ENCODE data around the gene AGAP6.
"Not testable (repeated sequence)": the region's sequence is repeated elsewhere in the genome, so short reads cannot be mapped to it uniquely, and the experiment has no call there.

AGAP6 gene

DNA sequence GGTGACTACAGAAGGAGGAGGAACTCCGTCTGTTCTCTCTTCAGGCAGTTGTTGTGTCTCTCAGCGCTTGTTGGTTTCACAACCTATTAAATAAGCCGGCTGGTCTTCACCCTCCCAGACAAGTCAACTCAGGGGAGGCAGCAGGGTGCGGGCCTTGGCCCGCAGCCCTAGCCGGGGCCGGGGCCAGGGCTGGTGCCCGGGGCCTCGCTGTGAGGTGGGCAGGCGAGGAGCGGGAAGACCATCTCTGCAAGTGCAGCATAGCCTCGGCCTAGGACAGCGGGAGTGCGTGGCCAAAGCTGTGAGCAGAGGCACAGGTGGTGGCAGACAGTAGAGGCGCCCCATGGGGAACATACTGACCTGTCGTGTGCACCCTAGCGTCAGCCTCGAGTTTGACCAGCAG is at the start of gene AGAP6:
AGAP6 (plus strand) TSS at position 31 of the 400 bp plus-strand sequence; CDS start at position 341, 310 bp downstream.
- not testable (repeated sequence) for DNase-seq

- peak; percentile 91 for DNase-seq
These were observed 46.5 kb upstream of the AGAP6 start, which contains the start of the genes PARG and TIMM23B for GRCh38 chr10:49941447-49942338. TSS of gene PARG (minus strand) at chr10:49942027. CDS start at chr10:49941725, 302 bp downstream. TSS of gene TIMM23B (plus strand) at chr10:49942053. CDS start at chr10:49942195, 142 bp downstream.

DNA sequence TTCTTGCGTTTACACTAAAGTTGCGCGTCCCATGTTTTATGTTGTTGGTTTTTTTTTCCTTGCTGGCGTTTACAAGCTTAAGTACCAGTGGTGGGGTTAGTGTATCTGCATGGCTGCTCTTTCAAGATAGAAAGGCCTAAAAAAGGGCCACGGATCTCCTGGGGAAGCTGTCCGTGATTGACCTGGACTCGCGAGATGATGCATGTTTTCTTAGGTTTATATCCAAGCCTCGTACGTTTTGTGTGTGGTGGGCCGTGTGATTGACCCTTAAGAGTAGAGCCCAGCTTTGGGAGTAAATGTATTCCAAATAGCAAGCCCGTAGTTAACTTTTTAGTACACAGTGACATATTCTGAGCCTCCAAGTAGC is 45.9 kb upstream of the AGAP6 start:
- peak; percentile 39 for DNase-seq

- peak; percentile 2 for DNase-seq
These were observed 44.6 kb upstream of the AGAP6 start for GRCh38 chr10:49943607-49944006.

DNA sequence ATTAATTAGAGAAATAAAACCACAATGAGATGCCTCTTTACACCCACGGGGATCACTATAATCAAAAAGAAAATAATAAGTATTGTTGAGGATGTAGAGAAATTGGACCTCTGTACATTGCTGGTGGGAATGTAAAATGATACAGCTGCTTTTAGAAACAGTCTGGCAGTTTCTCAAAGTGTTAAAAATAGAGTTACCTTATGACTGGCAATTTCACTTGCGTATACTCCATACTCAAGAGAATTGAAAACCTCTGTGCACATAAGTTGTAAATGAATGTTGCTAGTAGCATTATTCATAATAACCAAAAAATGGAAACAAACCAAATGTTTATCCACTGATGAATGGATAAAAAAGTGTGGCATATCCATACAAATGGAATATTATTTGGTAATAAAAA is 40.1 kb upstream of the AGAP6 start:
- DNase-seq = not testable (repeated sequence)

- DNase-seq = not testable (repeated sequence)
These were observed 39.5 kb upstream of the AGAP6 start for GRCh38 chr10:49948737-49949136.

- DNase-seq = not testable (repeated sequence)
These were observed 36.2 kb upstream of the AGAP6 start for GRCh38 chr10:49952006-49952405.

GRCh38 chr10:49953122-49953521 is 35.1 kb upstream of the AGAP6 start:
- DNase-seq = peak; percentile 8

DNA sequence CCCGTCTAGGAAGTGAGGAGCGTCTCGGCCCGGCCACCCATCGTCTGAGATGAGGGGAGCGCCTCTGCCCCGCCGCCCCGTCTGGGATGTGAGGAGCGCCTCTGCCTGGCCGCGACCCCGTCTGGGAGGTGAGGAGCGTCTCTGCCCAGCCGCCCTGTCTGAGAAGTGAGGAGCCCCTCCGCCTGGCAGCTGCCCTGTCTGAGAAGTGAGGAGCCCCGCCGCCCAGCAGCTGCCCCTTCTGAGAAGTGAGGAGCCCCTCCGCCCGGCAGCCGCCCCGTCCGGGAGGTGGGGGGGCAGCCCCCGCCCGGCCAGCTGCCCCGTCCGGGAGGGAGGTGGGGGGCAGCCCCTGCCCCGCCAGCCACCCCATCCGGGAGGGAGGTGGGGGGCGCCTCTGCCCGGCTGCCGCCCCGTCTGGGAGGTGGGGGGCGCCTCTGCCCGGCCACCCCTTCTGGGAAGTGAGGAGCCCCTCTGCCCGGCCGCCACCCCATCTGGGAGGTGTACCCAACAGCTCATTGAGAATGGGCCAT is 17.8 kb upstream of the AGAP6 start:
- not testable (repeated sequence) for DNase-seq

- DNase-seq = not testable (repeated sequence)
These were observed 16.7 kb upstream of the AGAP6 start for GRCh38 chr10:49971466-49971865.

DNA sequence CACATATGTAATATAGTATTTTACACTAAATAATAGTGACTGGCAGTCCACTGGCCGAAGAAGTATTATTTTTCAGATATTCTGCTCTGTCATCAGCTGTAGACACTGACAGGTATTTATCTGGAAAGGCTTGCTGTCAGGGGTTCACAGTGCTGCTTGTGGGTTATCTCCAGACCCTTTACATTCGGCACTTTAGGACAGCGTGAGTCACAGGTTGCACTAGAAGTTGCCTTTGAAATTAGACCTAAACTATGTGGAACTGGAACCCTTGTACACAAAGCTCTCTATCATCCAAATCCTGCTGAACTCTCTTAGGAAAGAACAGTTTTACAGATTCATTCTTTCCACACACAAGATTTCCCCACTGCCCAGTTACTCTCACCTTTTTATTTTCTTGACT is 16.1 kb upstream of the AGAP6 start:
- not testable (repeated sequence) for DNase-seq

GRCh38 chr10:49977756-49978155 is 10.4 kb upstream of the AGAP6 start:
- not testable (repeated sequence) for DNase-seq

- DNase-seq = peak; percentile 6
These were observed 999 bp upstream of the AGAP6 start for GRCh38 chr10:49987207-49987606.

DNA sequence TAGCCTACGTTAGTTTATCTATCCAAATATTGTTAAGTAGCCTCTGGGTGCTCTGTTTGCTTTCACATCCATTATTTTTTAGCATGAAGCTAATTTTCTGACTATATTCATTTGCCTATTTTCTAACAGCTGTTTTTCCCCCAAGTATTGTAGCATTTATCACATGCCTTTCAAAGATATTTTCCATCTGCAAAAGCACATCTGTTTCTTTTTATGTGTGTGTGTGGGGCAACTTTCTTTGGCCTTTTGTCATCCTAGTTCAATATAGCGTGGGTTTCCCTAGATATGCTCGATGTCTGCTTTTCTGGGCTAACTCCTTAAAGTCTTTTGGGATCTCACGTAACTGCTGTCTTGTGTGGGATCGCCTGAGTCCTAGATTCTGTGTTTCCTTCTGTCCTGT is 7.1 kb downstream of the AGAP6 start:
- not testable (repeated sequence) for DNase-seq

GRCh38 chr10:50014024-50014423 is 25.8 kb downstream of the AGAP6 start:
- DNase-seq = peak; percentile 32

DNA sequence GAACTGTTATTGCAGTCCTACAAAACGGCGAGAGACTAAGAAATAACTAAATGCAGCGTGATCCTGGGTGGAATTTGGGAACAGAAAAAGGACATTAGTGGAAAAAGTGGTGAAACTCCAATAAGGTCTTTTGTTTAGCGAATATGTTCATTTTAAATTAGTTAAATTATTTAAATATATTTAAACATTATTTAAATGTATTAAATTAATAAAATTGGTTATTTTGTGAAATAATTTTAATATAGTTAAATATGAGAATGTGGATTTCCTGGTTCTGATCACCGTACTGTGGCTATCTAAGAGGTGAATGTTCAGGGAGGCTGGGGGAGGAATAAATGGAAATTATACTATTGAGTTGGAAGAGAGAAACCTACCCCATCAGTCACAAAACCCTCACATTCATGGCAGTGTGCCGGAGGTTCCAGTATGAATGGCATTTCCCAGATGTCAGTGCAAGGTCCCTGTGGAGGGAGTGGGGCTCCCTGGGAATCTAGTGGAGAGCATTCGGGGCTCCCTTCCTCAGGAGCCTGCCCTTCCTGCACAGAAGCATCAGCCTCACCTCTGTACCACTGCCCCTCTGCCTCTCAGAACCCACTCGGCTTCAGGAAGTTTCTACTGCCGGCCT is 27.5 kb downstream of the AGAP6 start:
- DNase-seq = not testable (repeated sequence)

GRCh38 chr10:50016926-50017325 is 28.7 kb downstream of the AGAP6 start:
- DNase-seq = not testable (repeated sequence)

DNA sequence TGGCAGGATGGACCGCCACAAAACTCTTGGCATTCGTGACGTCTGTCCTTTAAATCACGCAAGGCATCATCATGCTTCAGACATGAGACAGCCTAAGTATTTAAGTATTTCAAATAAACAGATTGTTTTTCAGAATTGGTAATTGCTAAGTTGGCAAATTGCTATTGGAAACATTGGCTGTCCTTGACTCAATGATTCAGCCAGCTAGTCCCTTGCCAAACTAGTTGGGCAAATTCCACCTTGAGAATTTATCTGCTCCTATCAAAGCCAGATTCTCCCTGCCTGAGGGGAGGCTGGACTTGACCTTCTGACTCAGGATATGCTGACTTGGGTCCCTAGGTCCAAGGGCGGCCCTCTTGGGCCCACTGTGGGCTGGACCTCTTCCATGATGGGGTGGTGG is 29.4 kb downstream of the AGAP6 start:
- DNase-seq = not testable (repeated sequence)

GRCh38 chr10:50019279-50019678 is 31.1 kb downstream of the AGAP6 start:
- DNase-seq = not testable (repeated sequence)

- not testable (repeated sequence) for DNase-seq
These were observed 32.3 kb downstream of the AGAP6 start for GRCh38 chr10:50020451-50021024.

- DNase-seq = no peak
These were observed 33.4 kb downstream of the AGAP6 start for GRCh38 chr10:50021646-50022045.

DNA sequence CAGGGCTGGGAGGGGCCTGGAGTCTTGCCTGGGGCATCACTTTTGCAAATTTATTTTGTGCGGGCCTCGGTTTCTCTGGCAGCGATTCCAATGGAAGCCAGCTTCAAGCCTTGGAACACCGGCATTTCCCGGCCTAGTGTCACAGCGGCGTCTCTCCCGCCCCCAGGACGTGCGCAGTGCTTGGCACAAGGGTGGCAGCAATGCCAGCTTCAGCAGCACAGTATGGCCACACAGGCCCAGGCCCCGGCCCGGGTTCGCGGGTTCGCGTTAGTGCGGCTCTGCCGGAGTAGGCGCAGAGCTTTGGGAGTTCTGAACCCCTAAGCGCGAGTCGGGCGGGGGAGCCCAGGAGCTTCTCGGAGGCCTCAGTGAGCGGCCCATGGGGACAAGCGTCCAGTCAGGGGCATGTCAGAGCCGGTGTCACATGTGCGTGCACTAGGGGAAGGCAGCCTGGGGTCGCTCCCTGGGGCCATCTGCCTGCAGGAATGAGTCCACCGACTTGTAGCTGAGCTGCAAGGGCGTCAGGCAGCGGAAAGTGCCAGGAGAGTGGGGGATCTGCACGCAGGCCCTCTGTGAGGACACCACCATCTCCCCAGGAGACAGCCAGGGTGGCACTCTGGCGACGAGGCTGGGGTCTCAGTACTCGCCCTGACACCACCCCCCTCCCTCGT is 36.6 kb downstream of the AGAP6 start:
- not testable (repeated sequence) for DNase-seq

DNA sequence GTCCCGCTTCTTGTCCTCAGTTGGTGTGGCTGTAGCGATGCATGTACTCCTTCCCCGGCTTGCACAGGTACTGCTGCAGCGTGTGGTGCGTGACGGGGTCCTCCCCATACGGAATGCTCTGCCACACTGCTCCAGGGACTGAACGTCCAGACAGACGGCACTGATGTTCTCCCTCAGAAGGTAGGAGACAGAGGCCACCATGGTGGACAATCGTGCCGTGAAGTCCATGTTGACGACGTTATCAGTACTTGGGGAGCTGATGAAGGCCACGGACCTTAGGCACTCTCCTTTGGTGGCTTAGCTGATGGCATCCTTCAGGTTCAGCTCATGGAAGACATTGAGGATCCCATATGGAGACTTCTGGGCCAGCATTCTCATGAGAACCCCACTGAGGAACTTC is 37.4 kb downstream of the AGAP6 start:
- no peak for DNase-seq
